ENCODE data around the gene DCPS.

The DCPS gene

DNA sequence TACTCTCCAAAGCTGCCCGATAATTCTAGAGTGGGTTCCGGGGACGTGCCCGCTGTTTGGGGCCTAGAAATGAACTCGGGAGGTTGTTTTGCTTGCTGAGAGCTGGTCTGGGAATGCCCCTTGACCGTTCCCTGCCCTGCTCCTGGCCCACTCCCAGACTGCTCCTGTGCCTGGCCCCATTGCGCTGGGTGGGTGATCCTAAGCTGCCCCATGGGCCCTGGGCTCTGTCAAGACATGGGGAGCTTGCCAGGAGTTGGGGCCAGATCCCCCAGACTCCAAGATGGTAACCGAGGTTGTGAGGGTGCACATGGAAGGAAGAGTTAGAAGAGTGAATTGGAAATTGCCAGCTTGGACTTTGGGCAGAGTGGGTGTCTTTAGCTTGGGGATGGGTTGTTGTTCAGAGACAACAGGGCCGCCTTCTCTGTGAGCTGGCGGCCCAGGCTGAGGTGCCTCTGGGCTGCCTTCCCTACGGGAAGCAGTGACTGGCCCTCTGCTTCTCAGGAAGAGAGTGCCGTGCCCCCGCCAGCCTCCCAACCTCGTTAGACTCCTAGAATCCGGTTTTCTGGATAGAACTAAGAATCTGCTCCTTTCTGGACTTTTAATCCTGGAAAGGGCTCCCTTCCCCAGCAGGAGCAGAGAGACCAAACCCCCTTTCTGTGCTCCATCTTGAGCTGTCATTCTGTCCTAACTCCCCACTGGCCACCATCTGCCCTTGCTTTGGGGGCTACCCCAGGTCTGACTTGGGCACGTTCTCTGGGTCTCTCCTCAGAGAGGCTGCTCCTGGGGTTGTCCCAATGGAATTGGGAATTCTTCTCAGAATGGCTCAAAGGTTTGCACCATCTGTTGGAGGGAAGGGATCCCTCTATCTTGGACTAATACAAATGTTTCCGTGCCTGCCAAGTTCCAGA, 53.4 kb downstream of the DCPS start:
- no peak for DNase-seq
- H3K4me3 Mint-ChIP-seq: peak overlapping the region; percentile 78
- peaks cover 80% of the 10 kb centered on the region for H3K4me1 Mint-ChIP-seq
- TF ChIP-seq, protein P1, sequence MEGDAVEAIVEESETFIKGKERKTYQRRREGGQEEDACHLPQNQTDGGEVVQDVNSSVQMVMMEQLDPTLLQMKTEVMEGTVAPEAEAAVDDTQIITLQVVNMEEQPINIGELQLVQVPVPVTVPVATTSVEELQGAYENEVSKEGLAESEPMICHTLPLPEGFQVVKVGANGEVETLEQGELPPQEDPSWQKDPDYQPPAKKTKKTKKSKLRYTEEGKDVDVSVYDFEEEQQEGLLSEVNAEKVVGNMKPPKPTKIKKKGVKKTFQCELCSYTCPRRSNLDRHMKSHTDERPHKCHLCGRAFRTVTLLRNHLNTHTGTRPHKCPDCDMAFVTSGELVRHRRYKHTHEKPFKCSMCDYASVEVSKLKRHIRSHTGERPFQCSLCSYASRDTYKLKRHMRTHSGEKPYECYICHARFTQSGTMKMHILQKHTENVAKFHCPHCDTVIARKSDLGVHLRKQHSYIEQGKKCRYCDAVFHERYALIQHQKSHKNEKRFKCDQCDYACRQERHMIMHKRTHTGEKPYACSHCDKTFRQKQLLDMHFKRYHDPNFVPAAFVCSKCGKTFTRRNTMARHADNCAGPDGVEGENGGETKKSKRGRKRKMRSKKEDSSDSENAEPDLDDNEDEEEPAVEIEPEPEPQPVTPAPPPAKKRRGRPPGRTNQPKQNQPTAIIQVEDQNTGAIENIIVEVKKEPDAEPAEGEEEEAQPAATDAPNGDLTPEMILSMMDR (IDR thresholded peaks at IDR 0.05): no peak
- H3K27me3 Mint-ChIP-seq (ENCODE audit: low read depth, poor library complexity): peaks cover 3% of the 10 kb centered on the region
- H3K27ac Mint-ChIP-seq: peak overlapping the region; percentile 77
- no peaks in the 10 kb centered on the region for H3K9me3 Mint-ChIP-seq
- no peaks in the 10 kb centered on the region for H3K36me3 Mint-ChIP-seq (ENCODE audit: low read depth)

DNA sequence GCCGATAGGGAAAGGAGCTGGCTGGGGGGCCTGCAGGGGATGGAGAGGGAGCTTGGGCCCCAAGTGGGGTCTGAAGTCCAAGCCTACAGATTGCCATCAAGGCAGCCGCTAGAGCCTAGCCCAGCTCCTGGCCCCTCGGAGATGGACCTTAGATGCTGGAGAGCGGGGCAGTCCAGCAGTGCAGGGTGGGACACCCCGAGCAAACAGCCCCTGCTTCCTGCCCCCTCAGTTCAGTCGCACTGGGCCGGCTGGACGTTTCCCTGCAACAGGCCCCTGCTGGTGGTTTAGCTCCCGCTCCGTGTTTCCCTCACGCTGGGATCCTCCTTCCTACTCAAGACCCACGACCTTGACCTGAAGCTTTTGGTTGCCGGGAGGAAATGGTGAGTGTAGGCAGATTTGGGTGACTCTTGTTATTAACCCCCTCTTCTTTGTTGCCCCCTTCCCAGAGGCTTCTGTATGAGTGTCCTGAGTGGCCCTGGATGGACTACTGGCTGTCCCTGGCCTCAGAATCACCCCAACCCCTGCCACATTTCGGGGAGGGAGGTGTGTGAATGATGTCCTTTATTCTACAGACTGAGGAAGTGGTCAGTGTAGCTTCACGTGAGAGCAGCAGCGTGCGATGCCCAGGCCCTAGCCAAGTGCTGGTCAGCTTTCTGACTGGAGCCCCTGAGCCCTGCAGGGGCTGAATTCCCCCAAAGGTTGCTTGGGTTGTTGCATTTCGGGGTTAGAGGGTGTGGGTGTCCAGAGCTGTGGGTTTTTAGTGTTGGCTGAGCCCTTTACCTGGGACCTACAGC, 54.3 kb downstream of the DCPS start:
- Mint-ChIP-seq H3K36me3 (ENCODE audit: low read depth) (no peaks in the 10 kb centered on the region), H3K9me3 (no peaks in the 10 kb centered on the region), H3K4me3 (peak overlapping the region; percentile 78), H3K27ac (peak overlapping the region; percentile 64), H3K4me1 (peaks cover 80% of the 10 kb centered on the region), H3K27me3 (ENCODE audit: low read depth, poor library complexity) (peaks cover 3% of the 10 kb centered on the region)
- DNase-seq: no peak
- TF ChIP-seq, protein P1 (IDR thresholded peaks at IDR 0.05): no peak

DNA sequence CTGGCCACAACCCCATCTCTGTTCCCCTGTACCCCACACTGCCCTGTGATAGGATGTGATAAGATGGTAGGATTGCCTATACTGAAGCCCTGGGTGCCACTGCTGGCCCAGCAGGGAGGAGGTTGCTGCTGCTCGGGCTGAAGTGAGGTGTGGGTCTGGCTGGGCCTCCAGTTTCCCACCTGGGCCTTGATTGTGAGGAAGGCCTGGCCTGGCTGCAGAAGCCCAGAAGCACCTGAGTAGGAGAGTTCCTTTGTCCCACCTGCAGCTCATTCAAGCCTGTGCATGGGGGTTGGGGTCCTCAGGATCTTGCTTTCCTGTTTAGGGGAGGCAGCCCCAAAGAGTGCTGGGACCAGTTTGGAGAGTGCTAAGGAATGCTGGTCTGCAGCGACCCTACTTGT, 54.9 kb downstream of the DCPS start:
- DNase-seq: no peak
- H3K9me3 Mint-ChIP-seq: no peaks in the 10 kb centered on the region
- no peak overlapping the region for H3K27ac Mint-ChIP-seq
- TF ChIP-seq, protein P1 (IDR thresholded peaks at IDR 0.05): no peak
- no peaks in the 10 kb centered on the region for H3K36me3 Mint-ChIP-seq (ENCODE audit: low read depth)
- H3K27me3 Mint-ChIP-seq (ENCODE audit: low read depth, poor library complexity): peaks cover 3% of the 10 kb centered on the region
- H3K4me1 Mint-ChIP-seq: peaks cover 80% of the 10 kb centered on the region
- peak overlapping the region; percentile 42 for H3K4me3 Mint-ChIP-seq

DNA sequence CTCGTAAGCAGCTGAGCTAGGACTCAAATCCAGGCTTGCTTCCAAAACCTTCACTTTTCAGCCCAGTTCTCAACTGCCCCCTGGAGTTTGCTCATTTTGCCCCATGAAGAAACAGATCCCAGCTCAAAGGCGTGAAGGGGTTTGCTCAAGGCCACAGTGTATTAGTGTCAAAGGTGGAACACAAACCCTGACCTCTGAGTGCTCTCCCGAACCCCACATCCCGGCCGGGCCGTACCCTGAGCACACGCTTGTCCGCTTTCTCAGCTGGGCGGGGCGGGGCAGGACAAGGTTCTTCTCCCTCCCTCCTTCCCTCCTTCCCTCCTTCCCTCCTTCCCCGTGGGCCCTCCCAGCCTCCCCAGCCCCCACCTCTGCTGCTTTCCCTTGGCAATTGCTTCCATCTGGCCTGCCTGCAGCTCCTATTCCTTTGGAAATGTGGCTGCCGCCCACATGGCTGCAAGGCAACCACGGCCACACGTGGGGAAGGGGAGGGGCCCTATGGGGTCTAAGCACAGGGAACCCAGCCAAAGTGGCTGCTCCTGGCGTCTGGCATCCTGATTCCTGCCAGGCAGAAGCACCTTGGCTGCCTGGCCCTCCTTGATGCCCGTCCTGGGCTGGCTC, 55.7 kb downstream of the DCPS start:
- Mint-ChIP-seq H3K4me3 (no peak overlapping the region), H3K4me1 (peaks cover 76% of the 10 kb centered on the region)
- DNase-seq: no peak

DNA sequence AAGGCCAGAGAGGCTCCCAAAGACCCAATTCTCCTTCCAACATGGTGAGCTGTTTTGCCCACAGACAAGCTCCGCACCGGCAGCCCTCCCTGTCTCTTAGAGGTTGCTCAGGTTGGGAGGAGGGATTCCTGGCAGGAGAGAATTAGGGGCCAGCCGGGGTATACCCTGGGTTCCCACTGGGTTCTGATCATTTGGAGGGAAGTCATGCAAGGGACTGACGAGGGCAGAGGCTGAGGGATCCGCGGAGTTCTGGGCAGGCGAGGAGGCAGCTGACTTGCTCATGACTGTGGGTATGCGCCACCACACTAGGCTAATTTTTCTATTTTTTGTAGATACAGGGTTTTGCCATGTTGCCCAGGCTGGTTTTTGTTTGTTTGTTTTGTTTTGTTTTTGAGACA, 56.2 kb downstream of the DCPS start:
- peaks cover 3% of the 10 kb centered on the region for H3K27me3 Mint-ChIP-seq (ENCODE audit: low read depth, poor library complexity)
- TF ChIP-seq, protein P1 (IDR thresholded peaks at IDR 0.05): no peak
- no peak for DNase-seq
- no peak overlapping the region for H3K27ac Mint-ChIP-seq
- peaks cover 70% of the 10 kb centered on the region for H3K4me1 Mint-ChIP-seq
- no peaks in the 10 kb centered on the region for H3K9me3 Mint-ChIP-seq
- no peak overlapping the region for H3K4me3 Mint-ChIP-seq
- H3K36me3 Mint-ChIP-seq (ENCODE audit: low read depth): no peaks in the 10 kb centered on the region

More for the DNA sequence above, 55.7 kb downstream of the DCPS start:
- no peaks in the 10 kb centered on the region for H3K9me3 Mint-ChIP-seq
- TF ChIP-seq, protein P1 (IDR thresholded peaks at IDR 0.05): no peak
- H3K27me3 Mint-ChIP-seq (ENCODE audit: low read depth, poor library complexity): peaks cover 3% of the 10 kb centered on the region
- H3K27ac Mint-ChIP-seq: no peak overlapping the region
- H3K36me3 Mint-ChIP-seq (ENCODE audit: low read depth): no peaks in the 10 kb centered on the region
